Measurements from ENCODE around the gene KLC1.
A peak's percentile ranks its signal among the peaks of the same experiment; 100 is the strongest.

Gene KLC1

DNA sequence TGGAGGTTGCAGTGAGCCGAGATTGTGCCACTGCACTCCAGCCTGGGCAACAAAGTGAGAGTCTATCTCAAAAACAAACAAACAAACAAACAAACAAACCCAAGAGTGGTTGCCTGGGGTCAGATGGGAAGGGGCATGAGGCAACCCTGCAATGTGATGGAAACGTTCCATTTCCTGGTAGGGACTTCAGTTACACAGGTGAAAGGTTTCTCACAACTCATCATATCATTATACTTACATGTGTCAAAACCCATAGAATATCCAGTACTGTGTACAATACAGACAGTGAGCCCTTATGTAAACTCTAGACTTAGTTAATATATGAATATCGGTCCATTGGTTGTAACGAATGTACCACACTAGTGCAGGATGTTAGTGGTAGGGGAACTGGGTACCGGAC, 7.2 kb upstream of the KLC1 start:
- Histone ChIP-seq H3K79me2 (ENCODE audit: insufficient read depth, low read length) (no peaks in the 10 kb centered on the region), H3K36me3 (ENCODE audit: low read length) (no peaks in the 10 kb centered on the region), H3F3A (ENCODE audit: insufficient read depth) (peaks cover 22% of the 10 kb centered on the region), H2AFZ (ENCODE audit: low read depth, low read length, severe bottlenecking) (no peak overlapping the region), H3K27me3 (ENCODE audit: low read length) (no peaks in the 10 kb centered on the region), H3K9me2 (replicated peaks; ENCODE audit: insufficient read depth, low read length) (no peaks in the 10 kb centered on the region), H4K20me1 (ENCODE audit: low read depth, low read length) (no peaks in the 10 kb centered on the region), H3K9me3 (ENCODE audit: insufficient read depth, low read length) (no peaks in the 10 kb centered on the region), H3K4me3 (ENCODE audit: insufficient read depth, low read length, poor library complexity, severe bottlenecking) (no peak overlapping the region), H3K4me2 (ENCODE audit: low read depth, low read length, poor library complexity, severe bottlenecking) (no peak overlapping the region), H3K27ac (ENCODE audit: low read depth, low read length) (no peak overlapping the region), H3K9ac (ENCODE audit: low read length) (no peak overlapping the region)
- TF ChIP-seq EZH2phosphoT487 (conservative IDR thresholded peaks at IDR 0.05; ENCODE audit: low read length) (no peak), CTCF (IDR thresholded peaks at IDR 0.05; ENCODE audit: insufficient read depth, low read length, poor library complexity, severe bottlenecking) (no peak)

GRCh38 chr14:103623308-103623707, 5.7 kb upstream of the KLC1 start:
- H3K79me2 ChIP-seq (ENCODE audit: insufficient read depth, low read length), result no peaks in the 10 kb centered on the region
- TF ChIP-seq CTCF (IDR thresholded peaks at IDR 0.05; ENCODE audit: insufficient read depth, low read length, poor library complexity, severe bottlenecking), result no peak
- TF ChIP-seq EZH2phosphoT487 (conservative IDR thresholded peaks at IDR 0.05; ENCODE audit: low read length), result no peak
- no peaks in the 10 kb centered on the region for H3K36me3 ChIP-seq (ENCODE audit: low read length)
- H3K27ac ChIP-seq (ENCODE audit: low read depth, low read length), result no peak overlapping the region
- H3K9me3 ChIP-seq (ENCODE audit: insufficient read depth, low read length), result no peaks in the 10 kb centered on the region
- no peak overlapping the region for H3K9ac ChIP-seq (ENCODE audit: low read length)
- H2AFZ ChIP-seq (ENCODE audit: low read depth, low read length, severe bottlenecking), result no peak overlapping the region
- peaks cover 32% of the 10 kb centered on the region for H3F3A ChIP-seq (ENCODE audit: insufficient read depth)
- no peak overlapping the region for H3K4me3 ChIP-seq (ENCODE audit: insufficient read depth, low read length, poor library complexity, severe bottlenecking)
- H3K4me2 ChIP-seq (ENCODE audit: low read depth, low read length, poor library complexity, severe bottlenecking), result no peak overlapping the region
- no peaks in the 10 kb centered on the region for H4K20me1 ChIP-seq (ENCODE audit: low read depth, low read length)
- H3K9me2 ChIP-seq (replicated peaks; ENCODE audit: insufficient read depth, low read length), result no peaks in the 10 kb centered on the region
- H3K27me3 ChIP-seq (ENCODE audit: low read length), result no peaks in the 10 kb centered on the region

DNA sequence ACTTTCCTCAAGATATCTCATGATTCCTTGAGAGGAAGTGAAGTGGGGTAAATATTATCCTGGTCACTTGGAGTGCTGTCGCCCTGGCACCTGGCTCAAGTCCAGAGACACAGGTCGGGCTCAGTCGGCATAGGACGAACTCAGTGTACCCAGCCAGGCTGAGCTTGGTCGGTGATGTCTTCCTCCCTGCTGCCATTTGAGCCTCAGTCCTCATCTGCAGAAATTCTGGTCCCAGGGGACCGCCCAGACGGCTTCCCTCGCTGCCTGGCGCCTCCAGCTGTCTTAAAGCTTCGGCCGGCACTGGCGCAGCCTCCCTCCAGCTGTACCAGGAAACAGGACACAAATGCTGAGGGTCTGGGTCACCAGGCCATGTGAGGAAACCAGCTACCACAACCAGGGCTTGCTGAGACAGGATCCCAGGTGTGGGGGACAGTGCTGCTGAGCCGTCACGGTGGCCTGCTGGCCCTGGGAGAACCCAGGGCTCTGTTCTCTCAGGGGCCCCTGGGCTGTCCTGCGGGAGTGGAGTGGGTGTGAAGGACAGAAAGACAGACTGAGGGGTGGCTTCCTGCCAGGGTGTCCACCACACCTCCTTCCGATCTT, 5.0 kb upstream of the KLC1 start:
- Histone ChIP-seq H3K9me2 (replicated peaks; ENCODE audit: insufficient read depth, low read length) (no peaks in the 10 kb centered on the region), H3K79me2 (ENCODE audit: insufficient read depth, low read length) (peaks cover under 1% of the 10 kb centered on the region; the same call in 1 of the 2 replicates), H4K20me1 (ENCODE audit: low read depth, low read length) (no peaks in the 10 kb centered on the region), H3K4me3 (ENCODE audit: insufficient read depth, low read length, poor library complexity, severe bottlenecking) (no peak overlapping the region), H3K9me3 (ENCODE audit: insufficient read depth, low read length) (no peaks in the 10 kb centered on the region), H3K4me2 (ENCODE audit: low read depth, low read length, poor library complexity, severe bottlenecking) (peak overlapping the region; percentile 59), H2AFZ (ENCODE audit: low read depth, low read length, severe bottlenecking) (peak overlapping the region; percentile 8), H3K27me3 (ENCODE audit: low read length) (no peaks in the 10 kb centered on the region), H3F3A (ENCODE audit: insufficient read depth) (peaks cover 32% of the 10 kb centered on the region), H3K9ac (ENCODE audit: low read length) (0 out of 2 replicates have a peak overlapping the region, but pooled peaks have one; percentile 38), H3K36me3 (ENCODE audit: low read length) (no peaks in the 10 kb centered on the region), H3K27ac (ENCODE audit: low read depth, low read length) (no peak overlapping the region)
- TF ChIP-seq CTCF (IDR thresholded peaks at IDR 0.05; ENCODE audit: insufficient read depth, low read length, poor library complexity, severe bottlenecking) (no peak), EZH2phosphoT487 (conservative IDR thresholded peaks at IDR 0.05; ENCODE audit: low read length) (no peak)

Measured in SU-DHL-6 (cell line).